ENCODE results near the gene AGTR1.
"Not testable (repeated sequence)": the region's sequence is repeated elsewhere in the genome, so short reads cannot be mapped to it uniquely, and the experiment has no call there.

Gene AGTR1

DNA sequence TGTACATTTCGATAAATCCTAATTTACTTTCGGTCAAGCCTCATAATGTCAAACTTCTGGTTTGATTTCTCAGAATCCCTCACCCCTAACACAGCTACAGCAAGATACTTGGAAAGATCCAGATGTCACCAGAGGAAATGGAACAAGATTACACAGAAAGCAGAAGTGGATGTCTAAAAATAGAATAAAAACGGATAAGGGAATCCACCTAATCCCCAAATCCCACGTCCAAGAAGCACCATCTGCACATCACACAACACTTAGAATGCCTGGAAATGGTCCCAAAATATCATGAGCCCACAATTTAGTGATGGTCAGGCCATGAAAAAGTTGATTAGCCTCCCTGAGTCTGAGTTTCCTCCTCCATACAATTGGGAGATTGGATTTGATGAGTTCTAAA, 61.7 kb downstream of the AGTR1 start:
- DNase-seq = no peak

DNA sequence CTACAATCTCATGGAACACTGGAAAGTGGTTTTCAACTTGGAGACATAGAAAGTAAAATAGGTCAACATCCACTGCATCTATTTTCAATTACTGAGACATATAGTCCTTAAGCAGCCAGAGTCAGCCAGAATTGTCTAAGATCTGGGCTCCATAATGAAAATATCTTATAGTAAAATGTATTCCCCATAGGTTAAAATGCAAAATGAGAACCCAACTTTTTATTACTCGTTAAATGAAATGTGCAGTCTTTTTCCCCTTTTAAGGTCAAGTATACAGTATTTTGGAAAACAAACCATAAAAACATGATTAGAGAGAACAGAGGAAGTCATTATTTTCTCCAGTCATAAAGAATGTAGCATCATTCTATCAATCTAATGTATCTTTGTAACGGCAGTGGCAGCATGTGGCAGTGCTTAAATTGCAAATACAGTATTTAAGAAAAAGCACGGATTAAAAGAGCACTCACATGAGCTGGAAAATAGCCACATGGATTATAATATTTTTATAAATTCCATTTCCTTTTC, 65.5 kb downstream of the AGTR1 start:
- DNase-seq = no peak

DNA sequence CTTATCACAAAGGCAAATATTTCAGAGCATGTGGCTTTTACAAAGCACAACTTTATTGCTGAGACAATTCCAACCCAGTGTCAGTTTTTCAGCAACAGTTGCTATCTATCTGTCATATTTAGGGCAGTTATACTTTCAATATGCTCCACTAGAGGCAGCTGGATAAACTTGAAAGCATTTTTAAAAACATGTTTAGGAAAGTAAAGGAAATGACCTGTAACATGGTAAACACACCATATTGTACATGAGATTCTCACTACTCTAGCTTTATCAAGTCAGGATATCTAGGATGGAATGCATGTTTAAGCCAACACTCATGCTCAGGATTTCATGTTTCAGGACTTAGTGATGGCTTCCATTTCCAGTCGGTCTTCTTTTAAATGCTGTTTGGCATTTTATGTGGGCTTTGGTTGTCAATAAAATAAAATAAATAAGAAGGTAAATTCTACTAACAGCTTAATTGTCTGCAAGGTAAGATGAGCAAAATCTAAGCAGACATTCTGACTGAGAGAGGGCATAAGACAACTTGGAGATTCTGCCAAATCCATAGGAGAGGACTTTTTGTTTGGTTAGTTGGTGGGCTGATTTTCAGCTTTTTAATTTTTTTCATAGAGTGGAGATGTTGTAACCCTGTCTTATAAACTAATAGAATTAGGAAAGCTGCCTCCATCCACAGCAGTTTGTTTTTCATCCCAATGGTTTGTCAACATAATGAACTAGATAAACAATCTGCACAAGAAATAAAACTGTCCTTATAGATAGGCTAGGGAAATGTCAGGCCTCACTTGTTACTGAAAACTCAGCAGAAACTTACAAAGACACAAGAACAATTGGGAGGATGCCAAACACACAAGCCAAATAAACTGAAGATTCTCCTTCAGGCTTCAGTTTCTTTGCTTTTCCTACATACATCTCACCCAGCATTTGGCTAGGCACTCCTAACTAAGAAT, 66.6 kb downstream of the AGTR1 start:
- no peak for DNase-seq

DNA sequence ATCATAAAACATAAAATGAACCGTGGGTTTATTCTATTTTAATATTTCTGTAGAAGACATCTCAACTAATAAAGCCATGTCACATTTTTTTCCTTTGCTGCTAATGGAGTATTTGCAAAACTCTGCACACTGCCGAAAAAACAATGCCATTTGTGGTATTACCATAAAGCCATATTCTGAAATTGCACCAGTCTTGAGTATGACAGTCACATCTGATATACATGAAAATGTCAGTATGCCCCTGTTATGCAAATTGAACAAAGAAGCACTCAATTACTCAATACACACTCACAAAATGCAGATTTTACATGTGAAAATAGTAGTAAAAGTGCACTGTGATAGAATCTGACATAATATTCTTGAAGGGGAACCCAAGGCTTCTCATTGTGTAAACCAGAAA, 74.7 kb downstream of the AGTR1 start:
- no peak for DNase-seq

DNA sequence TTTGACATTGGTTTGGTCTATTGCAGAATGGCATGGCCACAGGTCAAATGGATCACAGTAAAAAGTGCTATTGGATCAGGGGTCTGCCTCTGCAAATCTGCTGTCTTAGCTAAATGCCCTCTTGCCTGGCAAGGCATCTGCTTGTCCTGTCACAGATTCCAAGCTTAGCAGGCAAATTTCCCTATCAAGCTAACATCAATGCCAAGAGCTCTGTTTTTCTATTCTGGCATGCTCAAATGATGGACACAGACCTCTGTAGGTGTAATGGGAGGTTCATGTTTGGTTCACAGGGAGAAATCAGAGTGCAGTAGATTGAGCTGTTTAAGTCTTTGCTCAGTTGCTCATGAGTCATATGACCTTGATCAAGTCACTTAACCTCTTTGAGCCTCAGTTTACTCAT, 75.1 kb downstream of the AGTR1 start:
- DNase-seq = no peak

DNA sequence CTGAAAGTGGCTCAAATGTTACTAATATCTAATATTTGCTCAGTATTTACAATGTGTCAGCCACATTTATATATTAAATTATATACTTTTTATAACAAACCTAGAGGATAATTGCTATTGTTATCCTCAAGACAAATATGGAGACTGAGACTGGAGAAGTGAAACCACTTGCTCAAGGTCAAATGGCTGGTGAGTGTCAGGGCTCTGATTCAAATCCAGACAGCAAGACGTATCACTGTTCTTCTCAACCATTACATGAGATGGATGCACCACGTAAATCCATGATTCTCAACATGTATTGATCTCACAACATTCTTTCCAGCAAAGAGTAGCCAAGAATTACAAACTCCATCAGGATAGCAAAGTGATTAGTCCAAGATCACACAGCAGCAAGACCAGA, 76.1 kb downstream of the AGTR1 start:
- no peak for DNase-seq

DNA sequence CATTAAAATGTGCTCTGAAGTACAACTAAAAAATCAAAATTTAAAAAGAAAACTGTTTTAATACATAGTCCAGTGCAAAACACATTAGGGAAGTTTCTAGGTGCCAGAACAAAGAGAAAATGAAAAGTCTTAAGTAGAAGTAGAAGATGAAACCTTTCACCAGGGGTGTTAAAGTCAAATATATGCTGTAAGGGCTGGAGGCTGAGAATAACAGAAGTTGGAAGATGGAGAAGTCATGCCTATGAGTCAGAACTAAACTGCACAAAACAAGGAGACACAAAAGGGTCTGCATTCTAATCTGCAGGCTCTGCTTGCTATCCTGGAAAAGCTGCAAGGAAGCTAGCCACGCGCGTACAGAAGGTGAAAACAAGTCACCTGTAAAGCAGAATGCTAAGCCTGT, 81.2 kb downstream of the AGTR1 start:
- DNase-seq = no peak

DNA sequence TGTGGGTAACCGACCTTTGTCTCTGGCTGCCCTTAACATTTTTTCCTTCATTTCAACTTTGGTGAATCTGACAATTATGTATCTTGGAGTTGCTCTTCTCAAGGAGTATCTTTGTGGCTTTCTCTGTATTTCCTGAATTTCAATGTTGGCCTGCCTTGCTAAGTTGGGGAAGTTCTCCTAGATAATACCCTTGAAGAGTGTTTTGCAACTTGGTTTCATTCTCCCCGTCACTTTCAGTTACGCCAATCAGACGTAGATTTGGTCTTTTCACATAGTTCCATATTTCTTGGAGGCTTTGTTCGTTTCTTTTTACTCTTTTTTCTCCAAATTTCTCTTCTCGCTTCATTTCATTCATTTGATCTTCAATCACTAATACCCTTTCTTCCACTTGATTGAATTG, 87.3 kb downstream of the AGTR1 start:
- not testable (repeated sequence) for DNase-seq

DNA sequence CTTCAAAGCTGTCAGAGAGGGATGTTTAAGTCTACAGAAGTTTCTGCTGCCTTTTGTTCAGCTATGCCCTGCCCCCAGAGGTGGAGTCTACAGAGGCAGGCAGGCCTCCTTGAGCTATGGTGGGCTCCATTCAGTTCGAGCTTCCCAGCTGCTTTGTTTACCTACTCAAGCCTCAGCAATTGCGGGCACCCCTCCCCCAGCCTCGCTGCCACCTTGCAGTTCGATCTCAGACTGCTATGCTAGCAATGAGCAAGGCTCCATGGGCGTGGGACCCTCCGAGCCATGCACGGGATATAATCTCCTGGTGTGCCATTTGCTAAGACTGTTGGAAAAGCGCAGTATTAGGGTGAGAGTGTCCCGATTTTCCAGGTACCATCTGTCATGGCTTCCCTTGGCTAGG, 88.5 kb downstream of the AGTR1 start:
- not testable (repeated sequence) for DNase-seq

DNA sequence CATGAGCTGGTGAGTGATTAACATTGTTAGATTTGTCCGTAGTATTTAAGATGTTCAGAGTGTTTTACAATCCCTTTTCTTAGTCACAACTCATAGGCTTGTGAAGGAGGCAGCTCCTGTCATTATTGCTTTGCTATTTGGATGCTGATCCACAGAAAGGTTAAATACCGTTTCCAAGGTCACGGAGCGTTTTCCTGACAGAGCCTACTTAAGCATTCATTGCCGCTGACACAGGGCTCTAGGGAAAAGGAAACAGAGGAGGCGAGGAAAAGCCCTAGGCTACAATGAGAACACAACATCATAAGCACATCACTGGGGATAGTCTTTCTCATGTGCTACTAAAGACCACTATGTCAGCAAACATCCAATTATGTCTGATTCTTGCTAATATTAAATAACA, 91.4 kb downstream of the AGTR1 start:
- no peak for DNase-seq

DNA sequence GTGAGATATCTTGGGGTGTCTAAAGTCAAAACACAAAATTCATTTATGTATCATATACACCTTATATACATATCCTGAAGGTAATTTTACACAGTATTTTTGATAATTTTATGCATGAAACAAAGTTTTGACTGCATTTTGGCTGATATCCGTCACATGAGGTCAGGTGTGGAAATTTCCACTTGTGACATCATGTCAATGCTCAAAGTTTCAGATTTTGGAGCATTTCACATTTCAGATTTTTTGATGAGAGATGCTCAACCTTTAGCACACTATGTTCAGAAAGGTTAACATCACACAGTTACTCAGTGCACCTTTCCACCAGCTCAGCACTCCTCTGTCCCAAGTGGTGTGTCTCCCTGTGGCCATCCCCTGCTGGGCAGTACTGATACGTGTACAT, 92.2 kb downstream of the AGTR1 start:
- no peak for DNase-seq

DNA sequence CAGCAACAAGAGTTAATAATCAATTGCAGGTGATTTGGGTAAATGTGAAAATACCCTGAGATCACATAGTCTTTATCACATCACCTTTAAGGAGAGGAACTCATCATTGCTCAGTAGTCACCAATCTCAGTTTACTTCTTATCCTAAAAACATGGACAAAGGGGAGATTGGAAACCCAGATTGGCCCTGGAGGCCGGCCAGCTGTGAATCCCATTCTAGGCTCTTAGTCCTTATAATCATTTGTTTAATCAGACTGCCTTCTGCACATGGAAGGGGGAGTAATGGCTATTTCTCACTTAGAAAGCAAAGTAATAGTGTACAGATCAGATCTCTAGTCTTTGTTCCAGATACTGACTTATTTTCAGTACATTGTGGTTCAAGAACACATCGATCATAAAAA, 92.7 kb downstream of the AGTR1 start:
- no peak for DNase-seq

DNA sequence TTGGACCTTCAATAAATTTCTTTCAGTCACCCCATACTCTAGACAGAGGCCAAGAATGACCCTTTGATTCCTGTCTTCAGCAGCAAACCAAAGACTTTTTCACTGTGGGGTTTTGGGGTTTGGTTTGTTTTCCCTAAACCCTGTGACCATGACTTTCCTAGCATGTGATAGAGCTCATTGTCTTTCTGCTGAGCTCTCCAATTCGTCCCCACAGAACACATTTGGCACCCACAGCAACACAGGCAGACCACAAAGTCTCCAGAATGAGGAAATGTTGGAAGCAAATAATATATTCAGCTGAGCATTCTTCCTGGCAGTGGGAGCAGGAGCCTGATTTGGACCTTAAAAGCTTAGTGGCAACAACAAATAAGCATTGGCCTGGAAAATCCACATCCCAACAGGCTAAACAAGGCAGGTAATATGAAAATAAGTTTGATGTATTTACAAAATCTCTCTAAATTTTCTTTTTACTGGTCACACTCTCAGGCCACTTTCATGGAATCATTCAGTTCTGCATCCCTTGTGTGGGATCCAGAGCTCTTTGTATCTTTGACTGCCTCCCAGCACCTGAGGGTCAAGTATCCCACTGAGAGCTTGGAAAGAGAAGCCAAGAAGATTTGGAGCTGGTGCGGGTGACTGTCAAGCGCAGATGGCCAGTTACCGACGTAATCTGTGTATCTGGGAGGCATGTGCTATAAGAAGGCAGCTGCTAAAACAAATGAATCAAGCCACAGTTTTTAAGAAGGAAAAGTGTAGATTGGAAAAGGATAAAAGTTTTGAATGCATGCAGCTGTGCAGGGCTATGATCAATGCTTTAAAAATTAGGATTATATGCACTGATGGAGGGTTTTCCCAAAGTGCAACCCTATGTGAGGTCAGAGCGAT, 93.4 kb downstream of the AGTR1 start:
- no peak for DNase-seq

DNA sequence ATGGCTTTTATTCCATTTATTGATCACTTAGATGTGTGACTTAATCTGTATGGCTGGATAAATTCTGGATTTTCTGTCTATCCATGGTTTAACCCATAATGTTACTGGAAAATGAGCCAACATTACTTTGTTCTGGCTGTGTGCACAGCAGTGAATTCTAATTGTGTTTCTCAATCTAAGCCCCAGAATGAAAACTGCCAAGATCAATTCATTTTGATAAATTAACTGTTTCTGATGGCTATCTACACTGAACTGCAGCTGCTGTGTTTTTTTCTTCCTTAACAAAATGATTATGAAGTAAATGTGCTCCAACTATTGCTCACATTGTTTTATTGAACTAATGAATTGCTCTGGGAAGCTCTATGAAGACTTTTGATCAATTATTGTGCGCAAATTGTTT, 94.2 kb downstream of the AGTR1 start:
- no peak for DNase-seq

DNA sequence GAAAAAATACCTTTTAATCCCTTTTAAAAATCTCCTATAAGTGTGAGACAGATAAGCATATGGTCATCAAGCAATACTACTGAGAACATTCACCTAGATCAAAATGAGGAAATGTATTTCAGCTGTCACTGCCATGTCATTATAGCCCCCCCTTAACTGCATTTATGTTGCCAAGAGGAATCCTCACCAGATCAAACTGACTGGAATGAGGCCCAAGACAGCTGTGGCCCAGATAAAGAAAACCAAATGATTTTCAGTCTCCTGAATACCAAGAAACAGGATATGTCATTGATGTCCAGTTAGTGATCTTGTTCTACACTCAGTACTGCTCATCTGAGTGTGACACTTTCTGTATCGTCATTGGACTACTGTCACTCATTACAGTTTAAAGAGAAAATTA, 94.8 kb downstream of the AGTR1 start:
- no peak for DNase-seq

Data from NCI-H2081 treated with DMSO at 0.1 percent for 48 hours (cell line).